Measurements from ENCODE around the gene DUSP3.

GRCh38 chr17:43787728-43788127, 9.0 kb upstream of the DUSP3 start:
- no peak for TF ChIP-seq POLR2A (IDR thresholded peaks at IDR 0.05; ENCODE audit: low read length)
- TF ChIP-seq GATA1 (IDR thresholded peaks at IDR 0.05; ENCODE audit: low read depth, low read length) = no peak

Data from erythroblast (primary cell).